Measurements from ENCODE around the gene PCDHB11. TPM values are rescaled to one million over a fixed set of nuclear protein-coding genes. Genes with fewer than 3 reads are reported as not detected.
A peak's percentile ranks its signal among the peaks of the same experiment; 100 is the strongest.
"Not testable (repeated sequence)": the region's sequence is repeated elsewhere in the genome, so short reads cannot be mapped to it uniquely, and the experiment has no call there.

The PCDHB11 gene
- total RNA-seq, 2 donors from 2014 or later, result 6.0 to 10.6 TPM

DNA sequence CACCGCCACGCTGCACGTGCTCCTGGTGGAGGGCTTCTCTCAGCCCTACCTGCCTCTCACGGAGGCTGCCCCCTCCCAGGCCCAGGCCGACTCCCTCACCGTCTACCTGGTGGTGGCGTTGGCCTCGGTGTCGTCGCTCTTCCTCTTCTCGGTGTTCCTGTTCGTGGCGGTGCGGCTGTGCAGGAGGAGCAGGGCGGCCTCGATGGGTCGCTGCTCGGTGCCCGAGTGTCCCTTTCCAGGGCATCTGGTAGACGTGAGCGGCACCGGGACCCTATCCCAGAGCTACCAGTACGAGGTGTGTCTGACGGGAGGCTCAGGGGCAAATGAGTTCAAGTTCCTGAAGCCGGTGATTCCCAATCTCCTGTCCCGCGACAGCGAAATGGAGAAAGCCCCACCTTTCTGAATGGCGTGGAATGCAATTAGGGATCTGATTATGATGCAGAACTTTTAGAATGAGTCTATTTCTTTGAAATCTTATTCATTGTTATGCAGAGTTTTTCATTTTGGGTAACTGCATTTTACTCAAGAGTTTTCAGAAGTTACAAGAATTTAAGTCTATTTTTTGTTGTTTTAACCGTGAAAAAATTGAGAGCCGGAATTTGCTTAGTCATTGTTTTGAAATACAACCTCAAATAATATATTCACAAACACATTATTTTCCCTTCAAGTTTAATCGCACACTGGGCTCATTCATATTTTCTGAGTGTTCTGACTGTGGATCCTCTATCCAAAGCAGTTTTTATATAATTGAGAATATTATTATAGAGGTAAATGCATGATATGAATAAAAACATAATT is 37.3 kb downstream of the PCDHB11 start:
- Histone ChIP-seq H3K27me3 (replicated peaks; ENCODE audit: insufficient read depth) (no peaks in the 10 kb centered on the region), H3K4me3 (no peak overlapping the region), H3K27ac (no peak overlapping the region), H3K4me1 (ENCODE audit: control insufficient read depth in 1 of 2, low read depth in 2 of 2) (no peaks in the 10 kb centered on the region), H3K36me3 (no peaks in the 10 kb centered on the region), H3K9me3 (peaks cover 99% of the 10 kb centered on the region)
- ATAC-seq (ENCODE audit: insufficient number of reproducible peaks, low FRiP score, low read depth), result no peak
- no peak for TF ChIP-seq CTCF (IDR thresholded peaks at IDR 0.05)
- DNase-seq (ENCODE audit: low spot score), result no peak

DNA sequence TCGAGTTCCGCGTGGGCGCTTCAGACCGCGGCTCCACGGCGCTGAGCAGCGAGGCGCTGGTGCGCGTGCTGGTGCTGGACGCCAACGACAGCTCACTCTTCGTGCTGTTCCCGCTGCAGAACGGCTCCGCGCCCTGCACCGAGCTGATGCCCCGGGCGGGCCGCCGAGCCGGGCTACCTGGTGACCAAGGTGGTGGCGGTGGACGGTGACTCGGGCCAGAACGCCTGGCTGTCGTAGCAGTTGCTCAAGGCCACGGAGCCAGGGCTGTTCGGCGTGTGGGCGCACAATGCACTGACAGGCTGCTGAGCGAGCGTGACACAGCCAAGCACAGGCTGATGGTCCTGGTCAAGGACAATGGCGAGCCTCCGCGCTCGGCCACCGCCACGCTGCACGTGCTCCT is 42.1 kb downstream of the PCDHB11 start:
- Histone ChIP-seq H3K4me3 (no peak overlapping the region), H3K4me1 (ENCODE audit: control insufficient read depth in 1 of 2, low read depth in 2 of 2) (no peaks in the 10 kb centered on the region), H3K9me3 (peaks cover 90% of the 10 kb centered on the region), H3K36me3 (no peaks in the 10 kb centered on the region), H3K27ac (no peak overlapping the region), H3K27me3 (replicated peaks; ENCODE audit: insufficient read depth) (no peaks in the 10 kb centered on the region)
- no peak for TF ChIP-seq CTCF (IDR thresholded peaks at IDR 0.05)
- DNase-seq (ENCODE audit: low spot score) (no peak), ATAC-seq (ENCODE audit: insufficient number of reproducible peaks, low FRiP score, low read depth) (no peak)

DNA sequence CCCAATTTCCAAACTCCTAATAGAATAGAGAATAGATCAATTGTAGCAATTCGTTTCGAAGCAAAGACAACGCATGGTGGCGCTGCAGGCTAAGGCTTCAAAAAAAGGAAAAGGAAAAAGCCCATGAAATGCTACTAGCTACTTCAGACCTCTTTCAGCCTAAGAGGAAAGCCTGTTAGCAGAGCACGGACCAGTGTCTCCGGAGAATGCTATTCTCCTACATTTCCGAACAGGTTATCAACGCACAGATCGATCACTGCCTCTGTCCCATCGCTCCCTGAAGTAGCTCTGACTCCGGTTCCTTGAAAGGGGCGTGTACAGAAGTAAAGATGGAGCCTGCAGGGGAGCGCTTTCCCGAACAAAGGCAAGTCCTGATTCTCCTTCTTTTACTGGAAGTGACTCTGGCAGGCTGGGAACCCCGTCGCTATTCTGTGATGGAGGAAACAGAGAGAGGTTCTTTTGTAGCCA is 45.9 kb downstream of the PCDHB11 start, which contains the start of gene PCDHB15:
PCDHB15 (plus strand) TSS at position 146 of the 468 bp plus-strand sequence; CDS start at position 330, 184 bp downstream.
- Histone ChIP-seq H3K4me3 (peak within 1 kb of the TSS; percentile 57), H3K36me3 (peaks cover 6% of the 10 kb centered on the region), H3K4me1 (ENCODE audit: control insufficient read depth in 1 of 2, low read depth in 2 of 2) (no peaks in the 10 kb centered on the region), H3K9me3 (peaks cover 85% of the 10 kb centered on the region), H3K27ac (no peak within 1 kb of the TSS), H3K27me3 (replicated peaks; ENCODE audit: insufficient read depth) (no peaks in the 10 kb centered on the region)
- ATAC-seq (ENCODE audit: insufficient number of reproducible peaks, low FRiP score, low read depth) (no peak), DNase-seq (ENCODE audit: low spot score) (no peak)
- TF ChIP-seq CTCF (IDR thresholded peaks at IDR 0.05), result no peak

- H3K27ac ChIP-seq; ATAC-seq (ENCODE audit: insufficient number of reproducible peaks, low FRiP score, low read depth); H3K4me1 ChIP-seq (ENCODE audit: control insufficient read depth in 1 of 2, low read depth in 2 of 2); H3K36me3 ChIP-seq; H3K27me3 ChIP-seq (replicated peaks; ENCODE audit: insufficient read depth); DNase-seq (ENCODE audit: low spot score); H3K4me3 ChIP-seq: not testable (repeated sequence)
- peaks cover 85% of the 10 kb centered on the region for H3K9me3 ChIP-seq
These were observed 47.5 kb downstream of the PCDHB11 start for GRCh38 chr5:141246971-141247370.

GRCh38 chr5:141247434-141247833 is 48.0 kb downstream of the PCDHB11 start:
- not testable (repeated sequence) for DNase-seq (ENCODE audit: low spot score); ATAC-seq (ENCODE audit: insufficient number of reproducible peaks, low FRiP score, low read depth); H3K4me3 ChIP-seq; H3K36me3 ChIP-seq; H3K4me1 ChIP-seq (ENCODE audit: control insufficient read depth in 1 of 2, low read depth in 2 of 2); H3K27me3 ChIP-seq (replicated peaks; ENCODE audit: insufficient read depth); H3K27ac ChIP-seq
- peaks cover 88% of the 10 kb centered on the region for H3K9me3 ChIP-seq

DNA sequence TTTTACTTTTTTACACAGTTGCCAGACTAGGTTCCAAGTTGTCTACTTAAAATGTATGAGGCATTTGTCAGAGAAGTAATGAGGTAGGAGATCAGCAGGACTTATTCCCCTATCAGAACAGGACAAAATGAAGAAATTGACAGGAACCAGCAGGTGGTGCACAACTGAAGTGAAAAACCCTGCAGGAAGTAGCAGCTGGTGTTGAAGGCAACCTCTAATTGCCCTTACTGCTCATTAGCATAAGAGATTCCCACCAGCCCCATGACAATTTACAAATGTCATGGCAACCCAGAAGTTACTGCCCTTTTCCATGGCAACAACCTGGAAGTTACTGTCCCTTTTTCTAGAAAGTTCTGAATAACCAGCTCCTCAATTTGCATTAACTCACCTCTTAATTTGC is 51.1 kb downstream of the PCDHB11 start:
- Histone ChIP-seq H3K36me3 (peaks cover 6% of the 10 kb centered on the region), H3K4me1 (ENCODE audit: control insufficient read depth in 1 of 2, low read depth in 2 of 2) (no peaks in the 10 kb centered on the region), H3K27ac (no peak overlapping the region), H3K27me3 (replicated peaks; ENCODE audit: insufficient read depth) (no peaks in the 10 kb centered on the region), H3K4me3 (no peak overlapping the region), H3K9me3 (peaks cover 94% of the 10 kb centered on the region)
- ATAC-seq (ENCODE audit: insufficient number of reproducible peaks, low FRiP score, low read depth), result no peak
- no peak for DNase-seq (ENCODE audit: low spot score)
- TF ChIP-seq CTCF (IDR thresholded peaks at IDR 0.05), result no peak

Other genes with a start within 250 kb of the PCDHB11 start
- under 1 TPM in 1 of 2 donors, not detected in 1; 0.71 TPM for gene PCDHAC2, start 233.2 kb upstream of the PCDHB11 start, total RNA-seq
- gene PCDHB1, start 148.3 kb upstream of the PCDHB11 start, total RNA-seq, result not detected
- 1 to 10 TPM; 2.3 to 4.6 TPM for gene PCDHB2, start 105.0 kb upstream of the PCDHB11 start, total RNA-seq
- 1 to 10 TPM; 2.3 to 3.7 TPM for gene PCDHB3, start 99.2 kb upstream of the PCDHB11 start, total RNA-seq
- 10 to 100 TPM in 1 of 2 donors, 1 to 10 TPM in 1; 2.8 to 14.5 TPM for gene PCDHB4, start 77.8 kb upstream of the PCDHB11 start, total RNA-seq
- 10 to 100 TPM in 1 of 2 donors, 1 to 10 TPM in 1; 4.8 to 11.0 TPM for gene PCDHB5, start 64.4 kb upstream of the PCDHB11 start, total RNA-seq
- 1 to 10 TPM; 3.2 to 3.8 TPM for gene PCDHB6, start 49.6 kb upstream of the PCDHB11 start, total RNA-seq
- 1 to 10 TPM; 4.2 to 7.1 TPM for gene PCDHB7, start 27.0 kb upstream of the PCDHB11 start, total RNA-seq
- gene PCDHB8, start 21.8 kb upstream of the PCDHB11 start, total RNA-seq, result 1 to 10 TPM in 1 of 2 donors, under 1 TPM in 1; 0.95 to 1.7 TPM
- 10 to 100 TPM in 1 of 2 donors, 1 to 10 TPM in 1; 9.1 to 11.6 TPM for gene PCDHB16, start 17.2 kb upstream of the PCDHB11 start, total RNA-seq
- gene PCDHB9, start 12.5 kb upstream of the PCDHB11 start, total RNA-seq, result 1 to 10 TPM; 4.2 to 9.6 TPM
- gene PCDHB10, start 7.3 kb upstream of the PCDHB11 start, total RNA-seq, result 1 to 10 TPM; 6.1 to 9.1 TPM
- gene PCDHB12, start 9.1 kb downstream of the PCDHB11 start, total RNA-seq, result 1 to 10 TPM; 7.3 to 7.4 TPM
- 10 to 100 TPM in 1 of 2 donors, 1 to 10 TPM in 1; 8.0 to 16.1 TPM for gene PCDHB13, start 14.3 kb downstream of the PCDHB11 start, total RNA-seq
- gene PCDHB14, start 23.7 kb downstream of the PCDHB11 start, total RNA-seq, result 10 to 100 TPM; 10.2 to 14.6 TPM
- 10 to 100 TPM in 1 of 2 donors, 1 to 10 TPM in 1; 6.1 to 10.7 TPM for gene PCDHB15, start 45.8 kb downstream of the PCDHB11 start, total RNA-seq
- gene SLC25A2, start 104.4 kb downstream of the PCDHB11 start, total RNA-seq, result 1 to 10 TPM; 2.0 to 3.5 TPM
- 10 to 100 TPM; 35.9 to 56.1 TPM for gene TAF7, start 121.2 kb downstream of the PCDHB11 start, total RNA-seq
- 1 to 10 TPM in 1 of 2 donors, under 1 TPM in 1; 0.41 to 2.8 TPM for gene PCDHGA1, start 130.9 kb downstream of the PCDHB11 start, total RNA-seq
- gene PCDHGA2, start 139.1 kb downstream of the PCDHB11 start, total RNA-seq, result 10 to 100 TPM in 1 of 2 donors, 1 to 10 TPM in 1; 8.5 to 13.8 TPM
- gene PCDHGA3, start 144.2 kb downstream of the PCDHB11 start, total RNA-seq, result 1 to 10 TPM; 5.3 to 9.1 TPM
- 10 to 100 TPM in 1 of 2 donors, 1 to 10 TPM in 1; 6.8 to 11.4 TPM for gene PCDHGB1, start 150.5 kb downstream of the PCDHB11 start, total RNA-seq
- 10 to 100 TPM; 11.4 TPM for gene PCDHGA4, start 155.4 kb downstream of the PCDHB11 start, total RNA-seq
- gene PCDHGB2, start 160.4 kb downstream of the PCDHB11 start, total RNA-seq, result 10 to 100 TPM in 1 of 2 donors, 1 to 10 TPM in 1; 9.7 to 13.4 TPM
- 10 to 100 TPM in 1 of 2 donors, 1 to 10 TPM in 1; 9.5 to 12.5 TPM for gene PCDHGA5, start 164.5 kb downstream of the PCDHB11 start, total RNA-seq
- gene PCDHGB3, start 170.6 kb downstream of the PCDHB11 start, total RNA-seq, result 10 to 100 TPM; 11.2 to 15.4 TPM
- gene PCDHGA6, start 174.3 kb downstream of the PCDHB11 start, total RNA-seq, result 10 to 100 TPM; 12.0 to 13.1 TPM
- 10 to 100 TPM; 11.9 to 12.2 TPM for gene PCDHGA7, start 183.1 kb downstream of the PCDHB11 start, total RNA-seq
- gene PCDHGB4, start 188.1 kb downstream of the PCDHB11 start, total RNA-seq, result 10 to 100 TPM; 11.6 to 18.1 TPM
- gene PCDHGA8, start 193.0 kb downstream of the PCDHB11 start, total RNA-seq, result 10 to 100 TPM in 1 of 2 donors, 1 to 10 TPM in 1; 7.5 to 13.9 TPM
- 10 to 100 TPM; 20.8 to 26.3 TPM for gene PCDHGB5, start 198.3 kb downstream of the PCDHB11 start, total RNA-seq
- gene PCDHGA9, start 203.2 kb downstream of the PCDHB11 start, total RNA-seq, result 10 to 100 TPM; 12.0 to 18.6 TPM
- gene PCDHGB6, start 208.4 kb downstream of the PCDHB11 start, total RNA-seq, result 10 to 100 TPM in 1 of 2 donors, 1 to 10 TPM in 1; 9.5 to 17.2 TPM
- gene PCDHGA10, start 213.4 kb downstream of the PCDHB11 start, total RNA-seq, result 10 to 100 TPM; 11.1 to 14.4 TPM
- 10 to 100 TPM; 18.0 to 28.1 TPM for gene PCDHGB7, start 218.1 kb downstream of the PCDHB11 start, total RNA-seq
- gene PCDHGA11, start 221.4 kb downstream of the PCDHB11 start, total RNA-seq, result 10 to 100 TPM; 10.4 to 11.6 TPM
- 10 to 100 TPM; 16.2 to 26.0 TPM for gene PCDHGA12, start 230.9 kb downstream of the PCDHB11 start, total RNA-seq